Left renal pelvis (tissue), 4 donors: Measurements from ENCODE around the gene EMID1. TPM values are rescaled to one million over a fixed set of nuclear protein-coding genes. Genes with fewer than 3 reads are reported as not detected.
A peak's percentile ranks its signal among the peaks of the same experiment; 100 is the strongest.

Experiments
- DNase-seq, 4 donors: peaks; one replicate each; pipeline ENCODE4 v3.0.0-alpha.2; 2013; ENCODE audit warnings: low read depth in 4 of 4, low spot score in 3 of 4
- polyA plus RNA-seq, 4 donors: library from polyadenylated mRNA; unstranded; fragments of 120-200 nt; gene quantifications; one replicate each; pipeline ENCODE4 v1.2.1, GENCODE V29; 2013; ENCODE audit not compliant: insufficient read length in 4 of 4

EMID1 gene
- polyA plus RNA-seq, 4 donors: 7.7 to 122 (median 66.6) TPM

- no peak for DNase-seq
Measured at GRCh38 chr22:29193021-29193420, 12.7 kb upstream of the EMID1 start.

GRCh38 chr22:29194184-29194583 lies 11.5 kb upstream of the EMID1 start:
- DNase-seq: no peak

- no peak for DNase-seq
Measured at GRCh38 chr22:29195118-29195963, 10.4 kb upstream of the EMID1 start.

DNA sequence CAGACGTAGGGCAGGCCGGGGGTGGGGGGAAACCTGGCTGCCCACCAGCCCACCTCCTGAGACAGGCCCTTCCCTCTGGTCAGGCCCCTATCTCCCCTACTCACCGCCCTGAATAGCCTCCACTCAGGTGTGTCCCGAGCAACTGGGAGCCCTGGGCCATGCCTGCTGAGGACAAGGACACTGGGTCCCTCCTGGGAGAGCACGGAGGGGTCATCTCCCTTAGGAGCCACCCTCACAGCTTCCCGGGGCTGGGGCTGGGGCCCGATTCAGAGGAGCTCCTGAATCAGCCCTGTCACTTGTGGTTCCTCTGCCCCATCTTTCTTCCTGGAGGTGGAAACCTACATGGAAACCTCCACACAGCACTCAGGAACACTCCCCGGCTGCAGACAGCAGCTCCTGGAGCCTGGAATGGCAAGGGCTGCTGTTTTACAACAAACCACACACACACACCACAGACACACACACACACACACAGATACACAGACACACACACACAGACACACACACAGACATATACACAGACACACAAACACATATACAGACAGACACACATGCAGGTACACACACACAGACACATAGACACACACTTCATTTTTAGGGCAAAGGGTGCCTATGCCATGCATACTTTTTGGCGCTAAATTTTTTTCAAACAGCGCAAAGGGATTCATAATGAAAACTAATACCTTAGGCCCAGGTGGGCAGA lies 9.6 kb upstream of the EMID1 start:
- no peak for DNase-seq

DNA sequence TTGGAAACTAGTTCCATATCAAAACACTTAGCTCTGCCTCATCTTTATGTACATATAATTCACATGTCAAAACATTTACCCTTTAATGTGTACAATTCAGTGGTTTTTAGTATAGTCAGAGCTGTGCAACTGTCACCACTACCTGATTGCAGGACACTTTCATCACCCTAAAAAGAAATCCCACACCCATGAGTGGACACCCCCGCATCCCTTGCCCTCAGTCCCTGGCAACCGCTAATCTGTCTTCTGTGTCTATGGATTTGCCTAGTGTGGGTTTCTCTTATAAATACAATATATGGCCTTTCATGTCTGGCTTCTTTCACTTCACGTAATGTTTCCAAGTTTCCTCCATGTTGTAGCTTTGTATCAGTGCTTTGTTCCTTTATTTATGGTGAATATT lies 8.6 kb upstream of the EMID1 start:
- no peak for DNase-seq

DNA sequence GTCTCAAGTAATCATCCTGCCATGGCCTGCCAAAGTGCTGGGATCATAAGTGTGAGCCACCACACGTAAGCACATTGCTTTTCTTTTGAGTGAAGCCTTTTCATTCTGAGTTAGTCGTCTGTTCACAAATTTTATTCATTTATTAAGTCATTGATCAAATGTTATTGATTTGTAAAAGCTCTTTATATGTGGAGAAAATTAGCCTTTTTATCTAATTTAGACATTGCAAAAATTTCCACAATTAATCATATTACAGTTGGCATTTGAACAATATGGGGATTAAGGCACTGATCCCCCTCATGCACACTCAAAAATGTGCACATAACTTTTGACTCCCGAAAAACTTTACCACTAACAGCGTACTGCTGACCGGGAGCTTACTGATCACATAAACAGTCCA lies 7.5 kb upstream of the EMID1 start:
- DNase-seq: no peak

DNA sequence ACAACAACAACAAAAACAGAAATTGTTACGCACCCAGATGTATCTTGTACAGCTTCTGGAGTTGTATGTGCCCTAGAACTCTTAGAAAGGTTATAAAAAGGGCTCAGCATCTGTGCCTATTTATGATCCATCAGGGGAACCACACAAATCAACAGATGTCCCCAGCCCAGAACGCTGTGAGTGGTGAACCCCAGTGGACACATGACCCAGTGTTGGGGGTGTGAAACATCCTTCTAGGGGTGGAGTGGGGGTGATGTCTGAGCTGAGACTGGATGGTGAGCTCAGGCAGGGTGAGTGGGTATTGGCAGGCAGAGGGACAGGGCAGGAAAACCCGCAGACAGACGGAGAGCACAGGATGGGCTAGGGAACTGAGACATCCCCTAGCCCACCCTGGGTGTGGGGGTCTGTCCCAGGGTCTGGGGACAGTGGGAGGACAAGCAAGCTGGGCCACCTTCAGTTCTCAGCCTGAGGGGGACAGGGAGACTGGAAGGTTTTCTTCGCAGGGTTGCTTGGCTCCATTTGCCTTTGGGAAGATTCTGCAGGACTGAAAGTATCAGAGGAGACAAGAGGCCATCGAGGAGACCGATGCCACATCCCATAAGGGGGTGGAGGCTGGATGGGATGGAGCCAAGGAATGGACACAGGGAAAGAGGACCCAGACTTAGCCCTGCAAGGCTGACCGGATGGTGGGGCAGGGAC lies 5.8 kb upstream of the EMID1 start:
- no peak for DNase-seq

GRCh38 chr22:29200901-29201300 lies 4.8 kb upstream of the EMID1 start:
- DNase-seq: no peak

DNA sequence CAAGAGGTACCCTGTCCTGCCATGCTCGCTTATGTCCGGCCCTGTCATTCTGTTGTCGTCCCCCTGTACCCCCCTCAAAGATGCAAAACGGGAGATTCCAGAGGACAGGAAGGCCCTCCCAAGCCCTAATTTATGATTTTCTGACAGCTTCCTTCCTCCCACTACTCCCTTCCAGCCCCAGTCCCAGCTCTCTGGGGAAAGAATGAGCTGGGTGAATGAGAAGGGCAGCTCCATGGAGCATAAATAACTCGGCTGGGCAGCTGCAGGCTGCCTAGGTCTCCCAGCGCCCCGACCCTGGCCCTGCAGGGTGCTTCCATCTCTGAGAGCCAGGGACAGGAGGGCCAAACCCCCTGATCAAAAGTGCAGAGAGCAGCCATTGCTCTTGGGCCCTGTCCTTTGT lies 3.9 kb upstream of the EMID1 start:
- peak in 1 of 4 donors; percentile 47 for DNase-seq

- no peak for DNase-seq
Measured at GRCh38 chr22:29202212-29203192, 3.2 kb upstream of the EMID1 start.

- DNase-seq: no peak
Measured at GRCh38 chr22:29203488-29204454, 1.9 kb upstream of the EMID1 start.

- DNase-seq: no peak
Measured at GRCh38 chr22:29204455-29205183, 1.1 kb upstream of the EMID1 start.

DNA sequence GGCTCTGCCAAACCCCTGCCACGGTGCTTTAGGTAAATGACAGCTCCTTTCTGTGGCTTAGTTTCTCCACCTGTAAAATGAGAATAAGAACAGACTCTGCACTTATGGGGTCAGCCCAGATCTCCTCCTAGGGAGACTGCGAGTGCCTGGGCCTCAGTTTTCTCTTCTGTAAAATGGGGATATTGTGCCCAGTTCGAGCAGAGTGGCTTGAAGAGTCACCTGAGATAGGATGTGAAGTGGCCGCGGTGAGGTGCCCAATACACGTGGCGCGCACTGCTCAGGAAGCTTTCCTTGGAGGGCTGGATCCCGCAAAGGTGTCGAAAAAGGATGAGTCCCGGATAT lies 473 bp upstream of the EMID1 start:
- DNase-seq: no peak

DNA sequence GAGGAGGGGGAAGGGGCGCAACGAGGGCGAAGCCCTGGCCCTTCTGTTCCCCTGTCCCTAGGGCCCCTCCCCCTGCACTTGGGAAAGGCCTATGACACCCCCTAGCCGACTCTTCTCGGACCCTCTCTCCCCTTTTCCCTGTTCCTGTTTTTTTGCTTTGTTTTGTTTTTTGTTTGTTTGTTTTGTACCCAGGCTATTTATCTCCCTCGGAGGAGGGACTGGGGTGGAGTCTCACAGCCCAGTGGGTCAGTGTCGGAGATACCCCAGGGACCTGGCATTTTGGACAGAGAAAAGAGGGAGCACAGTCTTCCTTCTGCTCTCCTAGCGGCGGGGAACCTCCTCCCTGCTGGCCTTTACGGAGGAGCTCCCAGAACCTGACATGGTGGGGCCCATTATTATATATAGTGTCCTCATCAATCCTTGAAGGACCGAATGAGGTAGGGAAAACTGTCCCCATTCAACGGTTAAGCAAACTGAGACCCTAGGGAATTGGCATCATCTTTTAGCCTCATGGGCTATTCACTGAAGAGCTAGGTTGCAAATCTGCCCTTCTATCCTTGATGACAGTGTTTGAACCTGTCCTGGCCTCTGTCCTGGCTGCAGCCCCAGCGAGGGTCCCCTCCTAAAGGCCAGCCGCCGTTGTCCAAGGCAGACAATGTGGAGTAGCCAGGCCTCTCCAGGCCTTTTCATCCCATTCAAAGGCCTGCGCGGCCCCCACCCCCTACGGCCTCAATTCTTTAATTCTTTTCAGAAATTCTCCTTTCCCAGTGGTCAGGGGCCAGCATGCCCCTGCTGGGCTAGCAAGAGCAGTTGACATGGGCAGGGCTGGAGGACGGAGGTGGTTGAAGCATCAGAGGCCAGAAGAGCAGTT lies 911 bp downstream of the EMID1 start:
- no peak for DNase-seq

DNA sequence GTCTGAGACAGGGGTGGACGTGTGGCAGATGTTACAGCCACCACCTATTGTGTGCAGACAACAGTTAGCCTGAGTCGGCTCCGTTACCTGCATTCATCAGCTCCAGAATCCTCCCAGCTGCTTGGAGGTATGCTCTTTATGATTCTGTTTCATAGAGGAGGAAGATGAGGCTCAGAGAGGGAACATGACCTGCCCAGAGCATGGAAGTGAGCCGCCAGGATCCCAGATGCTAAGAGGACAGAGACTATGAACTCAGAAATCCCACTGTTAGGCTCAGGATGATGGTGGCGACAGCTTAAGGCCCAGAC lies 1.5 kb downstream of the EMID1 start:
- no peak for DNase-seq

DNA sequence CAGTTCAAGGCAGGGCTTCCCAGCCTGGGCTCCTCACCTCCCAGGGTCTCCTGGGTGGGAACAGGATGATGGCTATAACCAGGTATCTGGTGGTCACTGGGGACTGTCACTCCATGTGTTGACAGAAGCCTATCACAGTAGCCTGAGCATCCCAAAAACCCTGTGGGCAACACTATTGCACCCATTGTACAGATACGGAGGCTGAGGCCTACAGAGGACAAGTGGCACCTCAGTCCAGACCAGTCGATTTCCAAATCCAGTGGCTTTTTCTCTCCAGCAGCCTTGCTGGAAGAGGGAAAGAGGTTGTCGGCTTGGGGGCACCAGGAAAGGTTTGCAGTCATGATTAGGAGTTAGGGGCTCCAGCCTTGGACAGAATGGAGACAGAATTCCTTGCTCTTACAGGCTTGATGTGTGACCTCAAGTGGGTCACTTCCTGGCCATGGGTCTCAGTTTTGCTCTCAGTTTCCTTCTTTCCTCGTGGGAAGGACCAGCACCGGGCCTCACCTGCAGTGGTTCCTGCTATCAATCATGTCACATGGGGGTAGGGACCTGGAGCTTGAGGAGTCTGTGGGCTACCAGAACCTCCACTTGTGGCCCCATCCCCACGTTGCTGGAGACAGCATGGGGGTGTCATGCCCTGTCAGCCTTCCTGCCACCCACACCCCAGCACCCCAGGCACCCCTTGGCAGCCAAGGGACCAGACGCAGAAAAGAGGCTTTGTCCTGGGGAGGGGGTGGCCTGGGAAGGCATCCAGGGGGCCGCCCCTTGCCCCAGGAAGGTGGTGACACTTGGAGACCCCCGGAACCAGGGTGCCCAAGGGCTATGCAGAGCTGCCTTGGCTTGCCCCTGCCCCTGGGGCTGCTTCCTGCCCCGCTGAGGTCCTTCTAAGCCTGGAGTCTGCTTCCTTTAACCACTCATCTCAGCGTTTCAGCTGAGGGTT lies 2.1 kb downstream of the EMID1 start:
- no peak for DNase-seq

- DNase-seq: no peak
Measured at GRCh38 chr22:29208502-29208862, 2.8 kb downstream of the EMID1 start.
